RWPE1 (cell line): ENCODE data around the gene SULT1E1.

Experiments
- CTCF ChIA-PET: fragments of 350-600 bp; sonication (Branson Sonifier 250); formaldehyde crosslinking; extraction: SDS; loops from one replicate; lab custom pipeline; 2021; lab: Yijun Ruan, JAX
- POLR2A ChIA-PET: fragments of 400-600 bp; formaldehyde crosslinking; extraction: SDS; loops from one replicate; lab custom pipeline; 2020; ENCODE audit warnings: antibody characterized with exemption; ENCODE audit not compliant: low non-redundant PET; lab: Yijun Ruan, JAX
- DNase-seq: peaks from one replicate; pipeline ENCODE4 v3.0.0; 2012; ENCODE audit warnings: low spot score
- H3K27ac ChIP-seq: fragments of 450-650 bp; 2 replicates; pipeline ENCODE4 v1.5.1; 2017
- TF ChIP-seq, protein P1 (sequence below): fragments of 450-650 bp; conservative IDR thresholded peaks from 2 replicates; pipeline ENCODE4 v1.5.1; 2017; ENCODE audit warnings: low read depth, mild to moderate bottlenecking

Gene SULT1E1

DNA sequence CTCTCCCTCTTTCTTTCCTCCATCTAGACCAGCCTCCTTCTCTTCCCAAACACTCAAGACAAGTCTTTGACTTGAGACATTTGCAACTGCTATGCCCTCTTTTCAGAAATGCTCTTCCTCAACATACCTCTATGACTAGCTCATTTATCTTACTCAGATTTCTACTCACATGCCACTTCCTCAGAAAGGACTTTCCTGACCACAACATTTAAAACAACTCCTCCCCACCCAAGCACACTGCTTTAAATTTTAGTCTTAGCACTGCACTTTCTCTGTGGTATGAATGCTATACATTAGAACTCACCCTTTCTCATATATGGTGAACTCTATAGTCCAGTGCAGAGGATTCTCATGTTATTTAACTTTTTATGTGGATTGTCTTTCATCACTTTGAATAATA is 28.4 kb upstream of the SULT1E1 start:
- no peak overlapping the region for H3K27ac ChIP-seq
- TF ChIP-seq, protein P1, sequence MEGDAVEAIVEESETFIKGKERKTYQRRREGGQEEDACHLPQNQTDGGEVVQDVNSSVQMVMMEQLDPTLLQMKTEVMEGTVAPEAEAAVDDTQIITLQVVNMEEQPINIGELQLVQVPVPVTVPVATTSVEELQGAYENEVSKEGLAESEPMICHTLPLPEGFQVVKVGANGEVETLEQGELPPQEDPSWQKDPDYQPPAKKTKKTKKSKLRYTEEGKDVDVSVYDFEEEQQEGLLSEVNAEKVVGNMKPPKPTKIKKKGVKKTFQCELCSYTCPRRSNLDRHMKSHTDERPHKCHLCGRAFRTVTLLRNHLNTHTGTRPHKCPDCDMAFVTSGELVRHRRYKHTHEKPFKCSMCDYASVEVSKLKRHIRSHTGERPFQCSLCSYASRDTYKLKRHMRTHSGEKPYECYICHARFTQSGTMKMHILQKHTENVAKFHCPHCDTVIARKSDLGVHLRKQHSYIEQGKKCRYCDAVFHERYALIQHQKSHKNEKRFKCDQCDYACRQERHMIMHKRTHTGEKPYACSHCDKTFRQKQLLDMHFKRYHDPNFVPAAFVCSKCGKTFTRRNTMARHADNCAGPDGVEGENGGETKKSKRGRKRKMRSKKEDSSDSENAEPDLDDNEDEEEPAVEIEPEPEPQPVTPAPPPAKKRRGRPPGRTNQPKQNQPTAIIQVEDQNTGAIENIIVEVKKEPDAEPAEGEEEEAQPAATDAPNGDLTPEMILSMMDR = no peak
- DNase-seq = no peak
- POLR2A ChIA-PET = no interaction called here
- CTCF ChIA-PET = no interaction called here

GRCh38 chr4:69882150-69882549 is 22.2 kb upstream of the SULT1E1 start:
- CTCF ChIA-PET = interaction anchor here (1.0 kb wide), 1 partner anchor 357 kb away, joined by 3 read pairs; no protein-coding TSS in a partner anchor
- POLR2A ChIA-PET = no interaction called here
- H3K27ac ChIP-seq = no peak overlapping the region
- DNase-seq = no peak
- TF ChIP-seq, protein P1 = no peak

- DNase-seq = peak; percentile 57
- H3K27ac ChIP-seq = no peak overlapping the region
- TF ChIP-seq, protein P1 = peak; percentile 91
- ChIA-PET CTCF (interaction anchor here (0.6 to 1.4 kb wide), 19 partner anchors 20 to 1556 kb away, joined by 3 to 8 read pairs (median 3); no protein-coding TSS in a partner anchor), POLR2A (no interaction called here)
Measured at GRCh38 chr4:69881173-69881773, 21.3 kb upstream of the SULT1E1 start.

- TF ChIP-seq, protein P1 = no peak
- ChIA-PET POLR2A (no interaction called here), CTCF (no interaction called here)
- DNase-seq = no peak
- H3K27ac ChIP-seq = no peak overlapping the region
Measured at GRCh38 chr4:69878250-69878649, 18.3 kb upstream of the SULT1E1 start.

DNA sequence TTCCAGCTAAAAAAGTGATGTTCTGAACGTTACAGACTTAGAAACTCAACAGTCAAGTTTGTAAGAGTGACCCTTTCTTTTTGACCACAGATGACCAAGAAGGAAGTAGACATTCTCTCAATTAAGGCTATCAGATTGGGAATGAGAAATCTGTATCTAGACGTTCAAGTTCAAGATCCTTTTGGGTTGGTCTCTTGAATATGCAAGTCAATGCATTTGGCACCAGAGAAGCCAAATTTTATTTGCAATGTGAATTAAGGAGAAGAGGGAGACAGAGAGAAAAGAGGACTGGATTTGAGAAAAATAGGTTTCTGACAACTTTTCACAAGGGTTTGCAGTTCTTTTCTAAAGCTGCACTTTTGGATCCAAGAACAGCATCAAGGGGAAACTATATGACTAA is 17.5 kb upstream of the SULT1E1 start:
- ChIA-PET CTCF (interaction anchor here (0.7 kb wide), 1 partner anchor 187 kb away, joined by 3 read pairs; no protein-coding TSS in a partner anchor), POLR2A (no interaction called here)
- TF ChIP-seq, protein P1 = no peak
- no peak overlapping the region for H3K27ac ChIP-seq
- DNase-seq = no peak

DNA sequence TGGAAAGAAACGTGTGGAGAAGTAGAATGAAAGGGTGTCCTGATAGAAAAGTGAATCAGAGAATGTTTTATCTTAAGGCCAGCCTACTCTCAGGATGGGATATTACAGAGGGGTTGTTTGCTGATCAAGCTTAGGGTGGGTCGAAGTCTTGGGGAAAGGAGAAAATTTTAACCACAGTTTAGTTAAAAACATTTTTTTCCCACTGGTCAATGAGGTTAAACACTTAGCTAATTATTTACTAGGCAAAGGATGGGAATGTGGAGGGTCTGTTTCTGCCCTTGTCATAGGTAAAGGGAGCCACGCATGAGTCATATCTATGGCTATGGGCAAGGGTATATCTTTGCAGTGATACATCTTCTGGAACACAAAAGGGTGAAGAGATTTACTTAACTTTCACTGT is 16.1 kb upstream of the SULT1E1 start:
- POLR2A ChIA-PET = no interaction called here
- TF ChIP-seq, protein P1 = no peak
- no peak overlapping the region for H3K27ac ChIP-seq
- no peak for DNase-seq
- CTCF ChIA-PET = no interaction called here
